Epidermal melanocyte (primary cell): Measurements from ENCODE around the gene FAM222B.
"Not testable (repeated sequence)": the region's sequence is repeated elsewhere in the genome, so short reads cannot be mapped to it uniquely, and the experiment has no call there.

Source experiments
- DNase-seq: peaks from one replicate; pipeline ENCODE4 v3.0.0; 2011; ENCODE audit warnings: low spot score; ENCODE audit not compliant: insufficient read length

Gene FAM222B

DNA sequence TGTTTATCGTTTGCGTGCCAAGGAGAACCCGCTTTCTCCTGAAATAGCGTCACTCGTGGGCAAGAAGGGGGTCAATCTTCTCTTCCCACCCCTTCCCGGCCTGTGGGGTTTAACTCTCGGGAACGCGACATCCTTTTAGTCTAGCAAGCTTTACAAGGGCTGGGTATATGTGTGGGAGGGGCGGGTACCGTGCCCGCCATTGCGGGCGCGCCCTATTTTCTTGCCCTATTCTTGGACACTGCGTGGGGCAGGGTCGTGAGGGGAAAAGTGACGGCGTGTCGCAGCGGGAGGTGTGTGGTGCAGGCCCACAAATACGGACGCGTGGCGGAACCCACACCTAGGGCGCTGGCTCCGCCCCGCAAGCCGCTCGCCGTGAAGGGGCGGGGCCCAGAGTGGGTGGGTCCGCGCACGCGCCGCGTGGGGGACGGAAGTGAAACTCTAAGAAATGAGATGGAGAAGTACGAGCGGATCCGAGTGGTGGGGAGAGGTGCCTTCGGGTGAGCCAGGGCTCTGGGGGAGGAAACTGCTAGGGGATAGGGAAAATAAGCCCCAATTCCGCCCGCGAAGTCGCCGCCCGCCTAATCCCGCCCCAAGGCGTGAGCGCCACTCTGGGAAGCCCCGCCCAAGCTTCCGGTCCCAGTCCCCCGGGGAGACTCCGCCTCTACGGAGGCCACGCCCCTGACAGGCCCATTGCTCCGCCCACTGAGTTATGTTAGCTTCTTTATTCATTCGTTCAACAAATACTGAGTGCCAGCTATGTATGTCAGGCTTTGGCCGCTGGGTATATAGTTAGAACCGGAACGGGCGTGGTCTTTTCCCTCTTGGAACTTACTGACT, 114.0 kb downstream of the FAM222B start, which contains the start of gene NEK8:
NEK8 (plus strand) TSS at position 425 of the 837 bp plus-strand sequence; CDS start at position 451, 26 bp downstream.
- peak; percentile 93 for DNase-seq

DNA sequence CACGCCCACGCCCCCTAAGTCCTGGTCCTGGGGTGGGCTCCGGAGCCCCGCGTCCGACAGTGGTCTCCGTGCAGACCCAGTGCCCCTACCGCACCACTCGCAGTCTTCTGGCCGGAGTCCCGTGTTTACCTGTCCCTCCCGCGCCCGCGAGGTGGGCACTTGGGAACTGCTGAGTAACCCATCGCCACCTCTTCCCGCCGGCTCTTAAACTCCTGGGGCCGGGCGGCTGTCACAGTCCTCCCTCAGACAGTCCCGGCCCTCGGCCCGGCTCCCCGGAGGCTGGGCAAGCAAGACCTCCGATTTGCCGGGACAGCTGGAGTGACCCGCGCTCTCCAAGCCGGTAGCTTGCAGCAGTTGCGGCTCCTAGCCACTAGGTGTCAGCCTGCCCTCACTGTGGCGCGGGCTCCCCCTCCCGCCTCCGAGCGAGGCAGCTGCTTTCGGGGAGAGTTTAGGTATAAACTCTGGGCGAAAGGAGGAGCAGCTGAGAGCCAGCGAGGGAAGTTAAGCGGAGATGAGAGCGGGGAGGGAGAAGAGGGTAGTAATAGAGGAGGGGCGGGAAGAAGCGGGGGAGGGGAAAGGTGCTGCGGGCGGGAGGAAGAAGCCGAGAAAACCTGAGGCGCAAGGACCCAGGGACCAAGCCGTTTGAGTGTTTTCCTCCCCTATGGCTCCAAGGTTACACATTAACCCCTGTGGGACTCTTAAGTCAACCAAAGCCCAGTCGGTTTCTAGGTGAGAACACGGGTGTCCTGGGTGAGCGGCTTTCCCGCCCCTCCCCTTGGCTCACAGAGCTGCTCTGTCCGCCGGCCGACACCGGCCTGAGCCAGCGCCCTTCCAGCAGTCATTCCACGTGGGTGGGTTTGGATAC, 115.7 kb downstream of the FAM222B start:
- peak; percentile 87 for DNase-seq

GRCh38 chr17:28726226-28726626, 116.4 kb downstream of the FAM222B start, which contains the start of gene TLCD1:
TSS of gene TLCD1 (minus strand) at chr17:28726233. CDS start at chr17:28726097, 136 bp downstream.
- peak; percentile 77 for DNase-seq

DNA sequence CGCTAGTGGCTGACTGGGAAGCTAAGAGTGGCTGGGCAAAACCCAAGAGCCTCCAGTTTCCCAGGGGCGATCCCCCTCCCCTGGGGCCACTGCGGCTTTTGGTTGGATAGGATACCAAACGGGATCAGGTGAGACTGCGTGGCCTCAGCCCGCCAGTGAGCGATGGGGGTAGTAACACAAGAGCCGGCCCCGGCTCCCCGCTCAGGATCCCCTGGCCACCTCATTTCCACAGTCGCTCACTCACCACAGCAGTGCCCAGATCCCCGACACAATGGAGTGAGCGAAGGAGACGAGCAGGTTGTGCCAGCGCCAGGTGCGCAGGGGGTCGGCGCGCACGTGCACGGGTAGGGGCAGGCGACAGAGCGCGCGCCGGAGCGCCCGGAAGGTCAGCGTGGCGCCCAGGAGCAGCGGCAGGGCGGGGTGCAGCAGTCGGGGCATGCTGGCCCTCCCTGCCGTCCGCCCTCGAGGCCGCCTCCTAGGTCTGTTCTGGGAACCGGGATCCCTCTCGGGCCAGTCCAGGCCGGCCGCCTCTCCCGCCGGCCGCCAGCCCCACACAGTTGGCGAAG, 116.8 kb downstream of the FAM222B start:
- peak; percentile 16 for DNase-seq

- no peak for DNase-seq
These were observed 117.4 kb downstream of the FAM222B start for GRCh38 chr17:28725166-28725659.

DNA sequence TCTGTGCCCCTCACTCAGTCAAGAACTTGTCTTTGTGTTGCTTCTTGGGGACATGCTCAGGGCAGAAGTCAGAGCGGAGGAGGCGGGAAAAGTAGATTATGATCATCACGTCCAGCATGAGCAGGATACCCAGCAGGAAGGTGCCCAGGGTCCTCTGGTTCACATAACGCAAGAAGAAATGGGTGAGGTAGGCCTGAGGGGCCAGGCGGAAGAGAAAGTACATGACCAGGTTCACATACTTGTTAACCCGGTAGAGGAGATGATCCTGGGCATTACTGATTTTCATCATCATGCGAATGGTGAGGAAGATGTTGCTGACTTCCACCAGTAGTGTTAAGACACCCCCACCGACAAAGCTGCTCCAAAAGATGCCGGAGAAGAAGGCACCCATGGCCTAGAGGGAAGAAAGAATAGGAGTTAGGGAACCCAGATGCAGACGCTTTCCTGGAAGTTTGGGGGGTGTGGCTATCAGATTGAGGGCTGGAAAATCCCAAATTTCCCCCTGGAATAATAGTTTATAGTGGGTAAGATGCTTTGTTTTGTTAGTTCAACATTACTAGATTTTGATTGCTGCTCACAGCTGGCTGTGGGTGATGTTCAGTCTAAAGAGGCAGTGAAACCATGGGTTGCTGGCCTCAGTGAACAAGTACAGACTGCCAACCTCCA, 118.0 kb downstream of the FAM222B start:
- DNase-seq: no peak

DNA sequence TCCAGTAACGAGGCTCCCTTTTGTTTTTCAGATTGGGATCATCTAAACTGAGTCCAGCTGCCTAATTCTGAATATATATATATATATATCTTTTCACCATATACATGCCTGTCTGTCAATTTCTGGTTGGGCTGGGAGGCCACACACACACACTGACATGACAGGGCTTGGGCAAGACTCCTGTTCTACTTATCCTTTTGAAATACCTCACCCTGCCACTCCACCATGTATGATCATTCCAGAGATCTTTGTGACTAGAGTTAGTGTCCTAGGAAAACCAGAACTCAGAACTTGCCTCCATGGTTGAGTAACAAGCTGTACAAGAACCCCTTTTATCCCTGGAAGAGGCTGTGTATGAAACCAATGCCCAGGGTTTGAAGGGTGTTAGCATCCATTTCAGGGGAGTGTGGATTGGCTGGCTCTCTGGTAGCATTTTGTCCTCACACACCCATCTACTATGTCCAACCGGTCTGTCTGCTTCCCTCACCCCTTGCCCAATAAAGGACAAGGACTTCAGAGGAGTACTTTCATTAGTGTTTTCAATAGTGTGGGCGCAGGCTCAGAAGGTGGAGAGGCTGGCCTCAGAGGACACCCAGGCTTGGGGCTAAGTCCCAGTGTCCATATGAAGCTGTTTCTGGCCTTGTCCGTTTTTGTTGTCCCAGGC, 118.6 kb downstream of the FAM222B start:
- DNase-seq: peak; percentile 5

GRCh38 chr17:28723159-28723835, 119.3 kb downstream of the FAM222B start:
- no peak for DNase-seq

DNA sequence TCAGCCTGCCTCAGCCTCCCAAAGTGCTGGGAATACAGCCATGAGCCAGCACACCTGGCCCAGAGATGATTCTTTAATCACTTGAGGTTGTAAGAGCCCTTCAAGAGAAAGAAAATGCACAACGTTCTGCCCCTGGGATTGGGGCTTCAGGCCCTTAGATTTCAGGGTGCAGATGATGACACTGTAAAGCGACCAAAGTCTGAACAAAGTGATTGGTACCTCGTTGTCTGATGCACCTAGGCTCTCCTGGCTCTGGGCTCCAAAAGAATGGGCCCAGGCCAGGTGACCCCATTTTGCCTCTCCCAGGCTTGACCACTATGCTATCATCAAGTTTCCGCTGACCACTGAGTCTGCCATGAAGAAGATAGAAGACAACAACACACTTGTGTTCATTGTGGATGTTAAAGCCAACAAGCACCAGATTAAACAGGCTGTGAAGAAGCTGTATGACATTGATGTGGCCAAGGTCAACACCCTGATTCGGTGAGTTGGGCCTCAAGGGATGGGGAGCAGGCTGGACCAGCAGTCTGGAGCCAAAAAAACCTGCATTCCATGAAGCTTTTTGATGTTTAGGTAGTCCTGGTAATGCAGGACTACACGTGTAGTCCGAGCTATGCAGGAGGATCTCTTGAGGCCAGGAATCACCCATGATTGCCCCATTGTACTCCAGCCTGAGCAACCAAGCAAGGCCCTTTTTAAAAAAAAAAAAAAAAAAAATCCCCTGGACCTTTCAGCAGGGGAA, 120.0 kb downstream of the FAM222B start:
- no peak for DNase-seq

- not testable (repeated sequence) for DNase-seq
These were observed 121.6 kb downstream of the FAM222B start for GRCh38 chr17:28720997-28721329.

- no peak for DNase-seq
These were observed 122.2 kb downstream of the FAM222B start for GRCh38 chr17:28720247-28720996.

DNA sequence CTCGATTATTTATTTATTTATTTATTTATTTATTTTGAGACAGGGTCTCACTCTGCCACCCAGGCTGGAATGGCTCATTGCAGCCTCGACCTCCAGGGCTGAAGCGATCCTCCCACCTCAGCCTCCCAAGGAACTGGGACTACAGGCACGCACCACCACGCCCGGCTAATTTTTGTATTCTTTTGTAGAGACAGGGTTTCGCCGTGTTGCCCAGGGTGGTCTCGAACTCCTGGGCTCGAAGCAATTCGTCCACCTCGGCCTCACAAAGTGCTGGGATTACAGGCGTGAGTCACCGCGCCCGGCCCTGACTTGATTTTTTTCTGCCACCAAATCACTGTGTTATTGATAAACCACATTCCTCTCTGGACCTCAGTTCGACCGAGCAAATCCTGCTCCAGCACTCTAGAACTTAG, 123.6 kb downstream of the FAM222B start:
- no peak for DNase-seq

- DNase-seq: no peak
These were observed 124.1 kb downstream of the FAM222B start for GRCh38 chr17:28718333-28719020.

DNA sequence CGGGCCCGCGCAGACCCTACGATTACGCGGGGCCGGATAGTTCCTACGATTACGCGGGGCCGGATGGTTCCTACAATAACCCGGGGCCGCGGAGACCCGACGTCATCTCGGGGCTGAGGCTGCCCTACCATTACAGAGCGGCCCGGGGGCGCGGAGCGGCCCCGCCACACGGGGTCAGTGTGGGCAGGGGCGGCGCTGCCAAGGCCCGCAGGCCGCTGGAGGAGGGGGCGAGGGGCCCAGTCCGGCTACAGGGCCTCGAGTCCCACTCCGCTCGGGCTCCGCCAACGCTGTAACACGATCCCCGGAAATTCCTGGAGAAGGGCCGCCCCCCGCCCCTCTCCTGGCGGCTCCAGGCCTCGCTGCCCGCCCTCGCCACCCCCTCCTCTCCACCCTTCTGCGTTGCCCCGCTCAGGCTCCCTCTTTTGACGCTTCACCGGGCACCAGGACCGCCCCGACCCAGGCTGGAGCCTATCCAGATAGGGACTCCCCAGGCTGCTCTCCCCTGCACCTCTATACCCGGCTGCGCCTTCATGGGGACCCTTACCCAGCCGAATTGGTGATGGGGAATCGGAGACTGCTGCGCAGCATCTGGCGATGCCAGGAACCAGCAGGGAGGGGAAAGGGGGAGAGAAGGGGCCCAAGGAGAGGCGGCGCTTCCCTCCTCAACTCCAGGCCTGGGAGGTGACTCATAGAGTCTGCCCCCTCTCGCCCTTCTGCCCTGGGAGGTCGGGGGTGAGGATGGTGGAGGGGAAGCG, 124.8 kb downstream of the FAM222B start, which contains the start of gene RAB34:
RAB34 (minus strand) TSS at position 291 of the 755 bp plus-strand sequence. CDS start 602 bp downstream, outside the sequence.
- peak; percentile 63 for DNase-seq

DNA sequence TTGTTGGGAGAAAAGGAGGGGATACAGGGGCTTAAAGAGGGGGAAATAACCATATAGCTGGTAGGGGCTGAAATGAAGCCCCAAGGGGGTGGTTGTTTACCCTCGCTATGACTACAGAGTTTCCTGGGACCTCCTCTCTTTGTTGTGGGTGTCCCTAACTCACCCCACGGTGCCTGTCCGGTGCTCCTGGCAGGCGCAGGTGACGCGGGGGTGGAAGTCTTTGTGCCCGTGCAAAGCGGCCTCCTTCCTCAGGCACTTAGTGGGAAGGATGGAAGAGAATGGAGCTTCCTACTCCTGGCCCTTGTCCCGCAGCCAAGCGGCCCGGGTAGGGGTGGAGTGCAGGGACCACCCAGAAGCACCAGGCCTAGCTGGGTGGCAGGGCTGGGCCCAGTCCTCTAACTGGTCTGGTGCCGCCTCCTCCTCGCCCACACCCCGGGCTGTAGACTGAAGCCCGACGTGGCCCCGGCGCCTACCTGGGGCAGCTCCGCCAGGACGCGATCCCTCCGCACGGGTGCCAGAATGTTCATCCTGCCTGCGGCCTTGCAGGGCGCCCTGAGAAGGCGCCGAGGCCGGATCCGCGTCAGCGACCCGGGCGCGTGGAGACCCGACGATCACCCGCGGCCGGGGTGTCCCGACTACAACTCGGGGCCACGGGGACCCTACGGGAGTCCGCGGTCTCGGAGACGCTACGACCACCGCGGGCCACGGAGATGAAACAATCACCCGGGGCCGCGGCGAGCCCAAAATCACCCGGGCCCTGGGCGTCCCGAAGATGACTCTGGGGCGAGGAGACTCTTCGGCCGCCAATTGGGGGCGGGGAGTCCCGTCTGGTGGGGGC, 125.6 kb downstream of the FAM222B start:
- DNase-seq: no peak

DNA sequence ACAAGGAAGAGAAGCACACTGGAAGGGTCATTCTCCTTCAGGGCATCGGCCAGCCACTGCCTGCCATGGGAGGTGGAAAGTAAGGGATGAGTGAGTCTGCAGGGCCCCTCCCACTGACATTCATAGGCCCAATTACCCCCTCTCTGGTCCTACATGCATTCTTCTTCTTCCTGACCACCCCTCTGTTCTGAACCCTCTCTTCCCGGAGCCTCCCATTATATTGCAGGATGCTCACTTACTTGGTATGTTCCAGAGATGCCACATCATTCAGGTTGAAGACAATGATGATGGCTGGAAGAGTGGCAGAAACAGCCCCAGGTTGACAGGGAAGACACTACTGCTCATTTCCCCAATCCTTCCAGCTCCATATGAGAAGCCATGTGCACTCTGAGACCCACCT, 127.4 kb downstream of the FAM222B start:
- no peak for DNase-seq
